HG03159 (cell line): Measurements from ENCODE around the gene PBOV1.

Experiments used
- ATAC-seq: cut with Tn5 transposase; IDR thresholded peaks from one replicate; pipeline ENCODE4 v1.9.1; 2021; ENCODE audit warnings: mild to moderate bottlenecking, moderate library complexity; ENCODE audit not compliant: unreplicated experiment

PBOV1 gene

GRCh38 chr6:138218449-138218848 is at the start of gene PBOV1:
Gene PBOV1, minus strand, starts transcription at chr6:138218491. Its CDS starts 96 bp downstream, at chr6:138218395.
- ATAC-seq, result no peak

GRCh38 chr6:138266095-138266494 is 47.8 kb upstream of the PBOV1 start:
- ATAC-seq, result no peak

- no peak for ATAC-seq
These were observed 46.1 kb upstream of the PBOV1 start for GRCh38 chr6:138264372-138264880.

- ATAC-seq, result no peak
These were observed 45.7 kb upstream of the PBOV1 start for GRCh38 chr6:138263963-138264362.

GRCh38 chr6:138261116-138261780 is 43.0 kb upstream of the PBOV1 start:
- no peak for ATAC-seq

- ATAC-seq, result no peak
These were observed 40.7 kb upstream of the PBOV1 start for GRCh38 chr6:138258991-138259390.

- ATAC-seq, result no peak
These were observed 39.9 kb upstream of the PBOV1 start for GRCh38 chr6:138258197-138258596.

- ATAC-seq, result no peak
These were observed 39.3 kb upstream of the PBOV1 start for GRCh38 chr6:138257638-138258040.

- no peak for ATAC-seq
These were observed 37.2 kb upstream of the PBOV1 start for GRCh38 chr6:138255443-138255842.

- ATAC-seq, result no peak
These were observed 35.4 kb upstream of the PBOV1 start for GRCh38 chr6:138253731-138254130.

- no peak for ATAC-seq
These were observed 32.4 kb upstream of the PBOV1 start for GRCh38 chr6:138250513-138251247.

- ATAC-seq, result no peak
These were observed 31.8 kb upstream of the PBOV1 start for GRCh38 chr6:138250053-138250452.

GRCh38 chr6:138248878-138249277 is 30.6 kb upstream of the PBOV1 start:
- no peak for ATAC-seq

- no peak for ATAC-seq
These were observed 29.7 kb upstream of the PBOV1 start for GRCh38 chr6:138248011-138248410.

GRCh38 chr6:138246650-138247440 is 28.6 kb upstream of the PBOV1 start:
- no peak for ATAC-seq

- no peak for ATAC-seq
These were observed 27.5 kb upstream of the PBOV1 start for GRCh38 chr6:138245751-138246150.

- ATAC-seq, result no peak
These were observed 24.8 kb upstream of the PBOV1 start for GRCh38 chr6:138242987-138243592.

- no peak for ATAC-seq
These were observed 23.6 kb upstream of the PBOV1 start for GRCh38 chr6:138241934-138242333.

GRCh38 chr6:138241381-138241780 is 23.1 kb upstream of the PBOV1 start:
- ATAC-seq, result no peak

GRCh38 chr6:138240476-138241245 is 22.4 kb upstream of the PBOV1 start:
- ATAC-seq, result no peak
